Liver (tissue), 2 donors: ENCODE results near the gene IL1RN.

Experiments
- YY1 ChIP-seq: IDR thresholded peaks from 2 replicates; pipeline ENCODE4 v1.6.1; 2016; ENCODE audit warnings: antibody characterized with exemption, mild to moderate bottlenecking
- TF ChIP-seq, protein P1 (sequence below): fragments of 150-350 bp; IDR thresholded peaks from 2 replicates; pipeline ENCODE4 v1.5.1; 2017; ENCODE audit warnings: improper control_type of control experiment, low read depth, low read length; ENCODE audit not compliant: missing input control
- donor health status: healthy.

DNA sequence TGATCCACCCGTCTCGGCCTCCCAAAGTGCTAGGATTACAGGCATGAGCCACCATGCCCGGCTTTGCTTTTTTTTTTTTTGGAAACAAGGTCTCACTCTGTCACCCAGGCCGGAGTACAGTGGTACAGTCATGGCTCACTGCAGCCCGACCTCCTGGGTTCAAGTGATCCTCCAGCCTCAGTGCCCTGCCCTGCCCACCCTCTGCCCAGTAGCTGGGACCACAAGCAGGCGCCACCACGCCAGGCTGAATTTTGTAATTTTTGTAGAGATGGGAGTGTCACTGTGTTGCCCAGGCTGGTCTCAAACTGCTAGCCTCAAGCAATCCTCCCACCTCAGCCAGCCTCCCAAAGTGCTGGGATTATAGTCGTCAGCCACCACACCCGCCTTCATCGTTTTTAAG lies 34.8 kb downstream of the IL1RN start:
- no peak for TF ChIP-seq YY1
- TF ChIP-seq, protein P1, sequence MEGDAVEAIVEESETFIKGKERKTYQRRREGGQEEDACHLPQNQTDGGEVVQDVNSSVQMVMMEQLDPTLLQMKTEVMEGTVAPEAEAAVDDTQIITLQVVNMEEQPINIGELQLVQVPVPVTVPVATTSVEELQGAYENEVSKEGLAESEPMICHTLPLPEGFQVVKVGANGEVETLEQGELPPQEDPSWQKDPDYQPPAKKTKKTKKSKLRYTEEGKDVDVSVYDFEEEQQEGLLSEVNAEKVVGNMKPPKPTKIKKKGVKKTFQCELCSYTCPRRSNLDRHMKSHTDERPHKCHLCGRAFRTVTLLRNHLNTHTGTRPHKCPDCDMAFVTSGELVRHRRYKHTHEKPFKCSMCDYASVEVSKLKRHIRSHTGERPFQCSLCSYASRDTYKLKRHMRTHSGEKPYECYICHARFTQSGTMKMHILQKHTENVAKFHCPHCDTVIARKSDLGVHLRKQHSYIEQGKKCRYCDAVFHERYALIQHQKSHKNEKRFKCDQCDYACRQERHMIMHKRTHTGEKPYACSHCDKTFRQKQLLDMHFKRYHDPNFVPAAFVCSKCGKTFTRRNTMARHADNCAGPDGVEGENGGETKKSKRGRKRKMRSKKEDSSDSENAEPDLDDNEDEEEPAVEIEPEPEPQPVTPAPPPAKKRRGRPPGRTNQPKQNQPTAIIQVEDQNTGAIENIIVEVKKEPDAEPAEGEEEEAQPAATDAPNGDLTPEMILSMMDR: no peak
